NCI-H146 (cell line): ENCODE measurements around the gene IL1RAPL2.

Source experiments
- DNase-seq: peaks from one replicate; lab custom pipeline; 2025; lab: John Stamatoyannopoulos, UW

IL1RAPL2 gene

GRCh38 chrX:105816517-105816916, 1250.5 kb downstream of the IL1RAPL2 start:
- no peak for DNase-seq
